Breast epithelium (tissue), 3 donors: ENCODE measurements around the gene EPHA3.

Experiments used
- CTCF ChIP-seq, 3 donors: fragments of 450-650 bp; IDR thresholded peaks; one replicate each; pipeline ENCODE4 v1.5.1; 2016 to 2017; ENCODE audit warnings: antibody characterized with exemption in 3 of 3, mild to moderate bottlenecking in 3 of 3, moderate library complexity in 3 of 3
- POLR2AphosphoS5 ChIP-seq, 3 donors: sonication (generic); formaldehyde crosslinking; IDR thresholded peaks; one replicate each; pipeline ENCODE4 v1.6.1; 2017; ENCODE audit warnings: antibody characterized with exemption in 3 of 3

- TF ChIP-seq CTCF (IDR thresholded peaks at IDR 0.05) (no peak), POLR2AphosphoS5 (IDR thresholded peaks at IDR 0.05) (no peak)
These were observed 138.2 kb downstream of the EPHA3 start for GRCh38 chr3:89245612-89246011.
